Spleen (tissue), 7 donors: ENCODE data around the gene CLMP.

Experiments used
- POLR2A ChIP-seq, 3 donors: fragments of 450-650 bp; IDR thresholded peaks; one replicate each; pipeline ENCODE4 v1.5.1; 2017; ENCODE audit warnings: antibody characterized with exemption in 3 of 3, mild to moderate bottlenecking in 1 of 3
- POLR2AphosphoS5 ChIP-seq, 3 donors: sonication (generic); formaldehyde crosslinking; IDR thresholded peaks; one replicate each; pipeline ENCODE4 v1.5.1; 2017; ENCODE audit warnings: antibody characterized with exemption in 3 of 3
- TF ChIP-seq, protein P1 (sequence below), 11 experiments: fragments of 200-600 bp in 7 of 11; fragments of 450-650 bp in 4 of 11; sonication (generic) in 4 of 11; IDR thresholded peaks in 8 of 11; conservative IDR thresholded peaks in 3 of 11; 1 replicate in 7 of 11; 2 replicates in 4 of 11; pipeline versions ENCODE4 v1.4.0 to v1.8.0; 2016 to 2021; ENCODE audit warnings: antibody characterized with exemption in 11 of 11, inconsistent platforms in 4 of 11, mild to moderate bottlenecking in 1 of 11
- donor health status: DM: no; HTN: no; CAD: no; lungs with moderate emphysema.
- donor health status: DM: no; HTN: no; CAD: no.
- donor health status: DM: no; HTN: no; CAD: no.

DNA sequence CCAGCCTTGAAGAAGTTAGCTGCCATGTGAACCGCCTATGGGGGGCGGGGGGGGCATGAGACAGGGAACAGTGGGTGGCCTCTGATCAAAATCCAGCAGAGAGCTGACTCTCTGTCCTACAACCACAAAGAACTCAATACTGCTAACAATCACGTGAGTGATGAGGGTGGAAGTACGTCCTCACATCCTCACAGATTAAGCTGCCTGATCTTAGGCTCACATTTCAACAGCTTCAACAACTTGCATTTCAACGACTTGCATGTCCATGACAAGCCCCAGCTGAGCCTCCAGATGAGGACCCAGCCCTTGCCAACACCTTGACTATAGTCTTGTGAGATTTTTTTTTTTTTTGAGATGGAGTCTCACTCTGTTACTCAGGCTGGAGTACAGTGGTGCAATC lies 51.6 kb downstream of the CLMP start:
- no peak for TF ChIP-seq POLR2AphosphoS5 (IDR thresholded peaks at IDR 0.05)
- TF ChIP-seq, protein P1, sequence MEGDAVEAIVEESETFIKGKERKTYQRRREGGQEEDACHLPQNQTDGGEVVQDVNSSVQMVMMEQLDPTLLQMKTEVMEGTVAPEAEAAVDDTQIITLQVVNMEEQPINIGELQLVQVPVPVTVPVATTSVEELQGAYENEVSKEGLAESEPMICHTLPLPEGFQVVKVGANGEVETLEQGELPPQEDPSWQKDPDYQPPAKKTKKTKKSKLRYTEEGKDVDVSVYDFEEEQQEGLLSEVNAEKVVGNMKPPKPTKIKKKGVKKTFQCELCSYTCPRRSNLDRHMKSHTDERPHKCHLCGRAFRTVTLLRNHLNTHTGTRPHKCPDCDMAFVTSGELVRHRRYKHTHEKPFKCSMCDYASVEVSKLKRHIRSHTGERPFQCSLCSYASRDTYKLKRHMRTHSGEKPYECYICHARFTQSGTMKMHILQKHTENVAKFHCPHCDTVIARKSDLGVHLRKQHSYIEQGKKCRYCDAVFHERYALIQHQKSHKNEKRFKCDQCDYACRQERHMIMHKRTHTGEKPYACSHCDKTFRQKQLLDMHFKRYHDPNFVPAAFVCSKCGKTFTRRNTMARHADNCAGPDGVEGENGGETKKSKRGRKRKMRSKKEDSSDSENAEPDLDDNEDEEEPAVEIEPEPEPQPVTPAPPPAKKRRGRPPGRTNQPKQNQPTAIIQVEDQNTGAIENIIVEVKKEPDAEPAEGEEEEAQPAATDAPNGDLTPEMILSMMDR (IDR thresholded peaks at IDR 0.05 in 8 of 11, conservative IDR thresholded peaks at IDR 0.05 in 3 of 11), result no peak
- TF ChIP-seq POLR2A (IDR thresholded peaks at IDR 0.05), result no peak
